Hematopoietic multipotent progenitor cell treated with erythropoietin and hydrocortisone succinate and interleukin-3 and kit ligand, for 15 days (in vitro differentiated cells): ENCODE data around the gene PROP1.
"Not testable (repeated sequence)": the region's sequence is repeated elsewhere in the genome, so short reads cannot be mapped to it uniquely, and the experiment has no call there.

Experiments
- DNase-seq: peaks from one replicate; pipeline ENCODE4 v3.0.0-alpha.2; 2015; ENCODE audit warnings: low spot score

Gene PROP1

GRCh38 chr5:177945145-177945544 is 50.9 kb downstream of the PROP1 start:
- DNase-seq: not testable (repeated sequence)

- DNase-seq: not testable (repeated sequence)
Observed at GRCh38 chr5:177943805-177944736, 52.0 kb downstream of the PROP1 start.

GRCh38 chr5:177942896-177943295 is 53.1 kb downstream of the PROP1 start:
- DNase-seq: not testable (repeated sequence)
